ENCODE data around the gene TRIM4. TPM values are rescaled to one million over a fixed set of nuclear protein-coding genes. Genes with fewer than 3 reads are reported as not detected.
"Not testable (repeated sequence)": the region's sequence is repeated elsewhere in the genome, so short reads cannot be mapped to it uniquely, and the experiment has no call there.

TRIM4 gene
- total RNA-seq, 1 donor from 2014 or later = 32.6 TPM

GRCh38 chr7:99949645-99950228 is 30.4 kb upstream of the TRIM4 start:
- no peaks in the 10 kb centered on the region for H3K9me3 ChIP-seq
- H3K27me3 ChIP-seq = no peaks in the 10 kb centered on the region
- TF ChIP-seq CTCF (IDR thresholded peaks at IDR 0.05) = peak; percentile 41
- peaks cover 3% of the 10 kb centered on the region for H3K4me1 ChIP-seq
- H3K36me3 ChIP-seq = no peaks in the 10 kb centered on the region
- intact Hi-C loops (cut with DNase I) = no loop called here
- ATAC-seq (no peak), DNase-seq (no peak)
- peak overlapping the region; percentile 6 for H3K27ac ChIP-seq
- H3K4me3 ChIP-seq = no peak overlapping the region

DNA sequence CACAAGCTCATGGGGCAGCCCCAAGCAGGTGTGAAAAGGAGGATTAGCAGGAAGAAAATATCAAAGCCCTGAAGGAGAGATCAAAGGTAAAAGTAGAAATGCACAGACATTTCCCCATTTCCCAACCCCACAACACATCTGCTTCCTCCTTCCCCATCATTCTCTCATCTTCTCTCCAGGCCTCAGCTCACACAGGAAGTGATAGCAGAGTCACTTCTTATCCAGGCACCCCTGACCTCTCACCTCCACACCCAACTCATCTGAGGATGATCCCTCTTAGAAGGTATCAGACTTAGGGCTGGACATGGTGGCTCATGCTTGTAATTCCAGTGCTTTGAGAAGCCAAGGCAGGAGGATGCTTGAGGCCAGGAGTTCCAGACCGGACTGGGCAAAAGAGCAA is 28.3 kb upstream of the TRIM4 start:
- intact Hi-C loops (cut with DNase I) = no loop called here
- ATAC-seq = no peak
- no peak overlapping the region for H3K27ac ChIP-seq
- H3K4me3 ChIP-seq = no peak overlapping the region
- H3K4me1 ChIP-seq = no peaks in the 10 kb centered on the region
- H3K36me3 ChIP-seq = no peaks in the 10 kb centered on the region
- DNase-seq = no peak
- H3K9me3 ChIP-seq = no peaks in the 10 kb centered on the region
- H3K27me3 ChIP-seq = no peaks in the 10 kb centered on the region
- TF ChIP-seq CTCF (IDR thresholded peaks at IDR 0.05) = no peak

GRCh38 chr7:99944497-99945070 is 25.3 kb upstream of the TRIM4 start:
- no peak overlapping the region for H3K4me3 ChIP-seq
- ATAC-seq (no peak), DNase-seq (no peak)
- H3K4me1 ChIP-seq = no peaks in the 10 kb centered on the region
- intact Hi-C loops (cut with DNase I) = no loop called here
- H3K27ac ChIP-seq = no peak overlapping the region
- H3K27me3 ChIP-seq = no peaks in the 10 kb centered on the region
- H3K9me3 ChIP-seq = no peaks in the 10 kb centered on the region
- H3K36me3 ChIP-seq = no peaks in the 10 kb centered on the region
- no peak for TF ChIP-seq CTCF (IDR thresholded peaks at IDR 0.05)

GRCh38 chr7:99943641-99944496 is 24.5 kb upstream of the TRIM4 start:
- no peak overlapping the region for H3K4me3 ChIP-seq
- no peak for DNase-seq
- ATAC-seq = no peak

DNA sequence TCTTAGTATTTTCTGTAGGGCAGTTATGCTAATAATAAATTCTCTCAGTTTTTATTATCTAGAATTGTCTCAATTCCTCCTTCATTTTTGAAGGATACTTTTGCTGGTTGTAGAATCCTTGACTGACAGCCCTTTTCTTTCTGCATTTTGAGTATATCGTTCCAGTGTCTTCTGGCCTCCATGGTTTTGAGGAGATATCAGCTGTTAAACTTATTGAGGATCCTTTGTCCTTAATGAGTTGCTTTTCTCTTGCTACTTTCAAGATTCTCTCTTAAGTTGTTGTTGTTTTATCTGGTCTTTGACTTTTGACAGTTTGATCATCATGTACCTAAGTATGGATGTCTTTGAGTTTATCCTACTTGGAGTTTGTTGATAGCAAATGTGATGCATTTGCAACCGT is 19.0 kb upstream of the TRIM4 start:
- TF ChIP-seq CTCF (IDR thresholded peaks at IDR 0.05) = no peak
- Histone ChIP-seq H3K36me3 (no peaks in the 10 kb centered on the region), H3K4me3 (no peak overlapping the region), H3K4me1 (no peaks in the 10 kb centered on the region), H3K9me3 (no peaks in the 10 kb centered on the region), H3K27me3 (no peaks in the 10 kb centered on the region), H3K27ac (no peak overlapping the region)
- DNase-seq (no peak), ATAC-seq (no peak)
- intact Hi-C loops (cut with DNase I) = no loop called here

More at GRCh38 chr7:99943641-99944496, 24.5 kb upstream of the TRIM4 start:
- H3K27me3 ChIP-seq = no peaks in the 10 kb centered on the region
- H3K9me3 ChIP-seq = no peaks in the 10 kb centered on the region
- intact Hi-C loops (cut with DNase I) = no loop called here
- no peaks in the 10 kb centered on the region for H3K36me3 ChIP-seq
- H3K4me1 ChIP-seq = no peaks in the 10 kb centered on the region
- no peak for TF ChIP-seq CTCF (IDR thresholded peaks at IDR 0.05)
- no peak overlapping the region for H3K27ac ChIP-seq

- DNase-seq; intact Hi-C loops (cut with DNase I): not testable (repeated sequence)
These were observed 15.7 kb upstream of the TRIM4 start for GRCh38 chr7:99935009-99935408.

More at GRCh38 chr7:99935009-99935408, 15.7 kb upstream of the TRIM4 start:
- not testable (repeated sequence) for H3K27ac ChIP-seq, H3K27me3 ChIP-seq, H3K9me3 ChIP-seq, H3K4me1 ChIP-seq, ATAC-seq, H3K4me3 ChIP-seq, H3K36me3 ChIP-seq

Measured in upper lobe of right lung (tissue), 1 donor.